Epithelial cell of alveolus of lung (primary cell): ENCODE measurements around the gene OR1L8. TPM values are rescaled to one million over a fixed set of nuclear protein-coding genes. Genes with fewer than 3 reads are reported as not detected.

Experiments
- total RNA-seq: library from RNA; depleted of rRNA; stranded (reverse); fragments of >200 nt; gene quantifications from 2 replicates; pipeline ENCODE4 v1.2.1, GENCODE V29; 2015

OR1L8 gene
- total RNA-seq, result not detected in 2 replicates

GRCh38 chr9:122583284-122583683 is at the start of gene OR1L8:
TSS of gene OR1L8 (minus strand) at chr9:122583384. CDS start at chr9:122568477, 14,907 bp downstream.

GRCh38 chr9:122614362-122614761 is 31.2 kb upstream of the OR1L8 start, which contains the start of gene OR1Q1:
TSS of gene OR1Q1 (plus strand) at chr9:122614738. CDS start at chr9:122614738, 0 bp downstream.

DNA sequence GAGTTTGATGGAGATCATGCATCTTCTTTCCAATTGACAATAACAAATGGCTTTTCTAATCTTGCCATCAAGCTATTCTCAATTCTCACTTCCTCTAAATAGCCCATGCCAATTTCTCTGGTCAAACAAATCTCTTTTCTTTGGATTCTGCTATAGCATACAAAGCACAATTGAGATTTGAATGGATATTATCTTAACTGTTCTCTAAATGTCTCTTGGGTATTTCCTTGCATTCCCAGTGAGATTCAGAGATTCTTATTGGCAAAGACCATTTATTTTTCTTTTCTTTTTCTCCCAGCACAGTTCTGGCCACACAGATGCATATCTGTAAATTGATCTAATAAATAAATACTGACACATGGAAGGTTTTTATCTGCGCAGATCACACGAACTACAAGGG is 30.4 kb downstream of the OR1L8 start, which contains the start of gene OR1N2:
OR1N2 (plus strand) TSS at position 301 of the 400 bp plus-strand sequence. CDS start 100 bp downstream, outside the sequence.

GRCh38 chr9:122527193-122527592 is 56.0 kb downstream of the OR1L8 start, which contains the start of gene OR1N1:
TSS of gene OR1N1 (minus strand) at chr9:122527293. CDS start at chr9:122527293, 0 bp downstream.

DNA sequence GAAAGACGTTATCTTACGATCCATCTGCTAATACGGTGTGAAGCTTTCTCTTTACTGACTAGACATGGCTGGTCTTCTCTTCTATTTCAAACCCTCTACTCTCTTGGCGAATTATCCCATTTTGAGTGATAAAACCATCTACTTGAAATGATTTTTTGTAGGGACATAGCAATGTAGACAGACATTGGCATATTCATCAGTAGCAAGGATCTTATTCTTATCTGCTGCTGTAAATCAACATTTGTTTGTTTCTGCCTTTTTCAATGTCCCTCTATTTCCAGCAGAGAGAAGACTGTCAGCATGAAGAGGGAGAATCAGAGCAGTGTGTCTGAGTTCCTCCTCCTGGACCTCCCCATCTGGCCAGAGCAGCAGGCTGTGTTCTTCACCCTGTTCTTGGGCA is 64.3 kb downstream of the OR1L8 start, which contains the start of gene OR1J4:
OR1J4 (plus strand) TSS at position 301 of the 400 bp plus-strand sequence; CDS start at position 301, 0 bp downstream.

Other genes with a start within 250 kb of the OR1L8 start
- 36.8 and 61.8 TPM in 2 replicates for gene PTGS1, start 212.4 kb downstream of the OR1L8 start, total RNA-seq
- not detected in 2 replicates for gene OR1J1, start 105.5 kb downstream of the OR1L8 start, total RNA-seq
- not detected in 2 replicates for gene OR1J2, start 72.6 kb downstream of the OR1L8 start, total RNA-seq
- not detected in 2 replicates for gene OR1J4, start 64.2 kb downstream of the OR1L8 start, total RNA-seq
- not detected in 2 replicates for gene OR1N1, start 56.1 kb downstream of the OR1L8 start, total RNA-seq
- not detected in 2 replicates for gene OR1N2, start 30.3 kb downstream of the OR1L8 start, total RNA-seq
- gene OR1Q1, start 31.4 kb upstream of the OR1L8 start, total RNA-seq, result not detected in 2 replicates
- gene OR1B1, start 74.2 kb upstream of the OR1L8 start, total RNA-seq, result not detected in 2 replicates
- not detected in 2 replicates for gene OR1L1, start 78.3 kb upstream of the OR1L8 start, total RNA-seq
- gene OR1L3, start 91.7 kb upstream of the OR1L8 start, total RNA-seq, result not detected in 2 replicates
- gene OR1L4, start 140.6 kb upstream of the OR1L8 start, total RNA-seq, result not detected in 2 replicates
- not detected in 2 replicates for gene OR1L6, start 158.9 kb upstream of the OR1L8 start, total RNA-seq
- gene OR5C1, start 205.5 kb upstream of the OR1L8 start, total RNA-seq, result not detected in 2 replicates
- not detected in 2 replicates for gene OR1K1, start 216.7 kb upstream of the OR1L8 start, total RNA-seq
- 19.7 and 24.4 TPM in 2 replicates for gene PDCL, start 245.2 kb upstream of the OR1L8 start, total RNA-seq